ENCODE results near the gene SLC10A3.

The SLC10A3 gene

DNA sequence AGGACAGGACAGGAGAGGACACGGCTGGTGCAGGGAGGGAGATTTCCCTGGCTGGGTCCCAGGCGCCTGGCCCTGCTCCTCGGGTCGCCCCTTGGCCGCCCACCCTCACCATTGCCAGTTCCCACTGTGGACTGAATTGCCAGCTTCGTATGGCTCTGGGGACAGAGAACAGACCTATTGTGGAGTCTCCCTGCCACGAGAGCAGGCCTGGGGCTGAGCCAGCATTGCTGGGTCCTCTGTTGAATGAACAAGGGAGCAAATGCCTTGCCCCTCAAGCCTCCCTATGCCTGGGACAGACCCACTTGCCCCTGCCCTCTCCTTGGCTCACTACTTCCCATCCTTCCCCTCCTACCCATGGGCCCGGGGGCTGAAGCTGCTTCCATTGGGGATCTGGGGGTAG is 28.0 kb downstream of the SLC10A3 start:
- no peak for DNase-seq

DNA sequence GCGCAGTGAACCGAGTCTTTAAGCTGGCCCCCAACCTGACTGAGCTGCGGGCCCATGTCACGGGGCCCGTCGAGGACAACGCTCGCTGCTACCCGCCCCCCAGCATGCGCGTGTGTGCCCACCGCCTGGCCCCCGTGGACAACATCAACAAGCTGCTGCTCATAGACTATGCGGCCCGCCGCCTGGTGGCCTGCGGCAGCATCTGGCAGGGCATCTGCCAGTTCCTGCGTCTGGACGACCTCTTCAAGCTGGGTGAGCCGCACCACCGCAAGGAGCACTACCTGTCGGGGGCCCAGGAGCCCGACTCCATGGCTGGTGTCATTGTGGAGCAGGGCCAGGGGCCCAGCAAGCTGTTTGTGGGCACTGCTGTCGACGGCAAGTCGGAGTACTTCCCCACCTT is 30.1 kb downstream of the SLC10A3 start:
- no peak for DNase-seq

DNA sequence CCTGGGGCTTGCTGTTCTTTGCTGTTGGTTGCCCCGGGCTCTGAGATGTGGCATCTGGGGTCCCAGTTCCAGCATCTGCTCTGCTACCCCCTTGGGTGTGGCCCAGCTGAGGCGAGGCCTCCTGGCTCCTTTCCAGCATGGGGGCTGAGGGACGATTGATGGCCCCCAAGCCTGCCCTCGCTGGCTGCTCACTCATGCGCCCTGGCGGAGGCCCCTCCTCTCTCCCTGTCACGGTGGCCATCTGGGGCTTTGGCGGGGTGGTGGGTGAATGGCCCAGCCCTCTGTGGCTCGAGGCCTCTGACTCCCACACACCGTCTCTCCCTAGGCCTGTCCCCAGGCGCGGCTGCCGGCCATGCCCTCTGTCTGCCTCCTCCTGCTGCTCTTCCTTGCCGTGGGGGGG is 30.6 kb downstream of the SLC10A3 start:
- no peak for DNase-seq

DNA sequence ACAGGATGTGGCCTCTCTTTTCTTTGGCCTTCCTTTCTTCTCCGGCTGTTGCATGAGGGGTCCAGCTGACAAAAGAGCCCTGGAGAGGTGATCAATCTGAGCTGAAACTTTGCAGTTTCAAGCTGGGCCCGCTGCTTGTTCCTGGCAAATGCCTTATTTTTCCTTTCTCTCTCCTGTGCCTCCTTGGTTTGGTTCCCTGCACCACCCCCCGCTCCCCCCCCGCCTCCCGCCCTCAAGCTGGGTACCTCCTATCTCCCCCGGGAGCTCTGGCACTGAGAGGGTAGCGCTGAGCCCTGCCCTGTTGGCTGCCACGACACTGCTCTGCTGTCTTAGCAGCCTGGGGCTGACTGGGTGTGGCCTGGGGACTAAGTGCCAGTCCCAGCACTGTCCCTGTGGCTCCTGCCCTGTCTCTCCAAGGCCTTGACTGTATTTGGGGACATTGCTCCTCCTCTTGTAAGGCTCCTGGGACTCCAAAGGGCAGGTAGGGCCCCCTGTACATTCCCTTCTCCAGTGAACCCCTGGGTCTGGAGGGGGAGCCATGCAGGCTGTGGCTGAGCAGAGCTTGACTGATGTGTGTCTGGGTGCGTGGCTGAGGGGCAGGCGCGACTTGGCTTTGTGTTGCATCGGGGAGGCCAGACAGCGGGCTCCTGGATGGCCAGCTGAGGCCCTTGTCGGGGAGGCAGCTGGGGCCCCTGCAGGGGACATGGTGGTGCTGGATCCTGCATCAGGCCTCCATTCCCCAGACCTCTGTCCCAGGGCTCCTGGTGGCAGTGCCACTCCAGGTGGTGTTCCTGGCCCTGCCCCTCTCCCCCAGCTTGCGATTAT is 31.3 kb downstream of the SLC10A3 start:
- DNase-seq, result no peak

DNA sequence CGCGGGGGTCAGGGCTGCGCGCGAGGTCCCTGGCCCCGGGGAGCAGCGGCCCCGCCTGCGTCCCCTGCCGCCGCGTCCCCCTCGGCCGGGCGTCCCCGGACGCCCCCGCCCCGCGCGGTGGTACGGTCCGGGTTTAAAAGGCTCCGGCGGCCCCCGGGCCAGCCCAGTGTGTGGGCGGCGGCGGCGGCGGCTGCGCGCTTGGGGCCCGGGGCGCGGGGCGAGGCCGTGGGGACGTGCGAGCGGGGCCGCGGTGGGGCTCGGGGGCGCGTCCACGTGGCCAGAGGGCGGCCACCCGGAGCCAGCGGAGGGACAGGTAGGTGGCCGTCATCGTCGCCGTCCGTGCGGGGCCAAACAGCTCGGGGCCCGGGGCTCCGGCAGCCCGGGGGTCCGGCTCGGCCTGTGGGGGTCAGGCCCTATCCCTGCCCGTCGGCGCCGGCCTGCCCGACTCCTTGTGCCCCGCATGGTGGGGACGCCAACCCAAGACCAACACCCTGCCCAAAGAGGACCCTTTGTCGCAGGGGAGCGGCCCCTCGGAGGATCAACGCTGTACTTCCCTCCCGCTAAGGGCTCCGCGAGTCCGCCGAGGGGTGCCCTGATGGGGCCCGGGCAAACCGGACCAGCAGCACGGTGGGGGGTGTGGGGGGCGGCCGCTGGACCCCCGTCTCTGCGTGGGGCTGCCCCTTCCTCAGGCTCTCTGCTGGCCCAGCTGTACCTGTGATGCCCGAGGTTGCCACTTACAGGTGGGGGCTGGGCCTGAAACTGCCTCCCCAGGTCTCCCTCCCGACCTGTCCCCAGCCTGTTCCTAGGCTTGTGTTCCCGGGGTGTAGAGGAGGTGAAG is 32.1 kb downstream of the SLC10A3 start, which contains the start of gene PLXNA3:
Gene PLXNA3, plus strand, starts transcription at position 166 of the 838 bp plus-strand sequence. CDS start 1,903 bp downstream, outside the sequence.
- peak; percentile 66 to 68 for DNase-seq

DNA sequence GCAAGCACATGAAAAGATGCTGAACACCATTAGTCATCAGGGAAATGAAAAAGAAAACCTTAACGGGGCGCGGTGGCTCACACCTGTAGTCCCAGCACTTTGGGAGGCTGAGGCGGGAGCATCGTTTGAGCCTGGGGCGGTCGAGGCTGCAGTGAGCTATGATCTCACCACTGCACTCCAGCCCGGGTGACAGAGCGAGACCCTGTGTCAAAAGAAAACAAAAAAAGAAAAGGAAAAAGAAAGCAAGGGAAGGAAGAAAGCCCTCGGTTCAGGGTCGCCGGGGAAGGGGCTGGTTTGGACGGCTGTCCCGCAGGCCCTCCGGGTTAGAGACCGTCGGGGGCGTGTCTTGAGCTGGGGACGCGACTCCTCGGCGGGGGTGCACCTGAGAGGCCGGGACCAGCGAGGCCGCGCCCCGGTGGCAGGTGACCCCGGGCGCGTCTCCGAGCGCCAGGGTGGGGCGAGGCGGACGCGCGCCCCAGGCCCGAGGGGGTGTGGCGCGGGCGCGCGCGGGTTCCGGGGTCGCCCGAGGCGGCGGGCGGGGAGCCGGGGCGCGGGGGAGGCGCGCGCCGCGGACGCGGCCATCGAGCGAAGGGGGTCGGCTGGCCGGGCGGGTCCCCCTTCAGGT is 32.8 kb downstream of the SLC10A3 start:
- DNase-seq, result peak; percentile 42 to 55

DNA sequence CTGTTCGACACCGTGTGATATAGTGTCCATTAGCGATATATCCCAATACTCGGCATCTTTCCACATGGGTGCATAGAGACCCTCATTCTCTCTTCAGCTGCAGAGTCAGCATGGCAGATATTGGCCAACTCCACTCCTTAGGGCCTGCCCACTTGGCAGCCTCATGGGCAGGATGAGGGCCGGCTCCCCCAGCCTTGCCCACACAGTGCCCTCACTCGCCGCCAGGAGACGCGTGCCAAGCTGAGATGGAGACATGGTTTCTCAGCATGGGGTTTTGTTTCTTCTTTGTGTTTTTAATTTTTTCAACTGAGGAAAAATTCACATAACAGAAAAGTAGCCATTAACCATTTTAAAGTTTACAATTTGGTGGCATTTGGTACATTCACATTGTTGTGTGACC is 37.6 kb downstream of the SLC10A3 start:
- DNase-seq, result no peak

DNA sequence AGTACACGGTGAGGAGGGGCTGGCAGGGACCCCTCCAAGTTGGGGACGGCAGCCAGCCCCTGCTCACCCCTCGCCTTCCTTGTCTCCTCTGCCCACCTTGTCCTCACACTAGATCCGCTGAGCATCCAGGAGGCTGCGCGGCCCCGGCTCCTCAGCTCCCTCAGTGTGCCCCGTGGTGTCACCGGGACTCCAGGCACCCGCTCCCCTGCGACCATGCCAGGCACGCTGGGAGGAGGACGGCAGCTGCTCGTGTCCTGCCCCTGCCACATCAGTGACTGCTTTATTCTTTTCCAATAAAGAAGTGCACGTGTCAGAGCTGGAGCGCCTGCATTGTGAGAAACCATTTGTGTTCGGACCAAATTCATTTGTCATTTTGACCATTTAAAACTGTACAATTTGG is 40.1 kb downstream of the SLC10A3 start:
- DNase-seq, result no peak

DNA sequence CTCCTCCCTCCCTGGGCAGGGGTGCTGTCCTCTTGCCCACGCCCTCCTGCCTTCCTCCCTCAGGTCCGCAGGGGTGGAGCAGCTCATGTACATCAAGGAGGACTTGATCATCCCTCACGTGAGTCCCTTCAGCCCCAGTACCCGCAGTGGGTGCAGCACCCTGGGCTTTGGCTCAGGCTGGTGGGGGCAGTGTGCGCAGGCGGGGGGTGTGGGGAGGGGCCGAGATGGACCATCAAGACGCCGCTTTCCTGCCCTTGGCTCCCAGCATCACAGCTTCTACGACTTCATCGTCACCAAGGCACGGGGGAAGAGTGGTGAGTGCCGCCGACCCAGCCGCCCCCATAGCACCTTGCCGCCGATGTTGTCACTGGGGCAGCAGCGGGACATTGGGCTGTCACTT is 40.8 kb downstream of the SLC10A3 start:
- DNase-seq, result no peak

DNA sequence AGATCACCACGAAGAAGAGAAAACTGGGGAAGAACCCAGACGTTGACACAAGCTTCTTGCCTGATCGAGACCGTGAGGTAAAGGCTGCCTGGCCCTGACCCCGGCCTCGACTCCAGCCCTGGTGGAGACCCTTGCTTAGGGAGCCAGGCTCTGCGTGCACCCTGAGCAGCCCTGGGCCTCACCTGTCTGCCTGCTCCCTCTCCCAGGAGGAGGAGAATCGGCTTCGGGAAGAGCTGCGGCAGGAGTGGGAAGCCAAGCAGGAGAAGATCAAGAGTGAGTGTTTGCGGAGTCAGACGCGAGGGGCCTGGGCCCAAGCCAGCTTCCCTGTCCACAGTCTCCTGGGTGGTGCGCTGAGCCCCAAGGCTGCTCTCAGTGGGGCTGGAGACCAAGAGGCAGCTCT is 41.9 kb downstream of the SLC10A3 start:
- DNase-seq, result no peak

DNA sequence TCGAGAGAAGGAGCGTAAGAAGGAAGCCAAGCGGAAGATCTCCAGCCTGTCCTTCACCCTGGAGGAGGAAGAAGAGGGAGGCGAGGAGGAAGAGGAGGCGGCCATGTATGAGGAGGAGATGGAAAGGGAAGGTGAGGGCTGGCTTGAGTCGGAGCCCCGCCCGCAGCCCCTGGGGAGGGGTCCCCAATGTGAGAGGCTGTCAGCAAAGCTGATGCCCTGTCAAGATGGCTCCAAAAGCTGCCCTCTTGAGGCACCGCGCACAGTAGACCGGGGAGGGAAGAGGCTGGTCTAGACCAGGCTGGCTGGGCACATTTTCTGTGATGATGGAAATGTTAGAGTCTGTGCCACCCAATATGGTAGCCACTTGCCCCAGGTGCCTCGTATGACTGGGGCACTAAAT is 44.0 kb downstream of the SLC10A3 start:
- DNase-seq, result no peak

DNA sequence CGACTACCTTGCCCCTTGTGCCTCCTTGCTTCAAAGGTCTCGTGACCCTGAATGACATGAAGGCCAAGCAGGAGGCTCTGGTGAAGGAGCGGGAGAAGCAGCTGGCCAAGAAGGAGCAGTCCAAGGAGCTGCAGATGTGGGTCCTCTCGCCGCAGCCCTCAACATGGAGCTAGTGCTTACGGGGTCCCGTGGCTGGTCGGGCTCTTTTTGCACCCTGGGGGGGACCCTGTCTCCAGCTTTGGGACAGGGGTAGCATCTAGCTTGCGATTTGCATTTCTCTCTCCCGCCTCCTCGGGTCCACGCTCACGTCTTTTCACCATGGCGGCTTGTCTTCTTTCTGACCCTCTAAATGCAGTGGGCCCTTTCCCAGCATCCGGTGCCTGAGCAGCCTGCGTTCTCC is 44.7 kb downstream of the SLC10A3 start:
- DNase-seq, result no peak

DNA sequence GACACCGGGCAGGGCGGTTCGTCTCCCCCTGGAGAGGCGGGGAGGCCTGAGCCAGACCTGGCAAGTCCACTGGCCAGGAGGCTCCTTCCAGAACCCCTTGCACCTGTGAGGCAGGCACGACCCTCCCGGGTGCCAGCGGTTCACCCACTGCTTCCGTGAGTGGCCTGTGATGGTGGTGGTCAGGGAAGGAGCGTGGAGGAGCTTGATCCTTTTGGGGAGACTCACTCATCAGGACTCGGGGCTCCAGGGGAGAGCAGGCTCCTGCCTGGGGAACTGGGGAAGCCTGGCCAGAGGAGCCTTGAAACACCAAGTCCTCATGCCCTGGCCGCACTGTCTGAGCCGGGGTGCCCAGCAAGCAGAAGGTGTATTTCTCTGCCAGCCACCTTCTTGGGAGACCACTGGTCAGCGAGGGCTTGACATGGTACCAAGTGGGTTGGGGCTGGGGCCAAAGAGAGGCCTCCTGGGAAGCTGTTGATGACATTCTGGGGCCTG is 45.6 kb downstream of the SLC10A3 start:
- no peak for DNase-seq

DNA sequence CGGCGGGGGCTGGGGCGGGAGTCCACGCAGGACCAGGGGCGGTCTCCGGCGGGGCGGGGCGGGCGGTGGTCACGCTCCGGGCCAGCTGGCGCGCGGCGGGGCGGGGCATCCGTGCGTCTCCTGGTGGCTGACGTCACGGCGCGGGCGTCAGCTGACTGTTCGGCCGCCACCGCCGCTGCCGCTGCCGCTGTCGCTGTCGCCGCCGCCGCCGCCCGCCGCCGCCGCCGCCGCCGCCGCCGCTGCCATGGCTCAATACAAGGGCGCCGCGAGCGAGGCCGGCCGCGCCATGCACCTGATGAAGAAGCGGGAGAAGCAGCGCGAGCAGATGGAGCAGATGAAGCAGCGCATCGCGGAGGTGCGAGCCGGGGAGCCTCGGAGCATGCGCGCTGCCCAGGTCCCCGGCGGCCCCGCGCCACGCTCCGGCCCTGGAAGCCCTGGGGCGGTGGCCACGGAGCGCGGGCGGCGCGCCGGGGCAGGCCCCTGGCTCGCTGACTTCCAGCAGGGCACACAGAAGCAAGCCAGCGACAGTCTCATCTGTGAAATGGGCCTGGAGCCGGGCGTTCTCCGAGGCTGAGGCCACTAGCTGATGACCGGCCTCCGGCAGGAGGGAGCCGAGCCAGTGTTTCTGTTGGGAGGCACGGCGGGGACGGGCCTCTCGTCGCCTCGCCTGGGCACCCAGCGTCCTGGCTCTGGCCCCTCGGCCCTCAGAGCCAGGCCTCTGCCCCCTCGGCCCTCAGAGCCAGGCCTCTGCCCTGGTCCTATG is 46.3 kb downstream of the SLC10A3 start, which contains the start of gene FAM50A:
Gene FAM50A, plus strand, starts transcription at position 150 of the 763 bp plus-strand sequence. Its CDS starts 95 bp downstream, at position 245.
- peak; percentile 71 to 79 for DNase-seq

DNA sequence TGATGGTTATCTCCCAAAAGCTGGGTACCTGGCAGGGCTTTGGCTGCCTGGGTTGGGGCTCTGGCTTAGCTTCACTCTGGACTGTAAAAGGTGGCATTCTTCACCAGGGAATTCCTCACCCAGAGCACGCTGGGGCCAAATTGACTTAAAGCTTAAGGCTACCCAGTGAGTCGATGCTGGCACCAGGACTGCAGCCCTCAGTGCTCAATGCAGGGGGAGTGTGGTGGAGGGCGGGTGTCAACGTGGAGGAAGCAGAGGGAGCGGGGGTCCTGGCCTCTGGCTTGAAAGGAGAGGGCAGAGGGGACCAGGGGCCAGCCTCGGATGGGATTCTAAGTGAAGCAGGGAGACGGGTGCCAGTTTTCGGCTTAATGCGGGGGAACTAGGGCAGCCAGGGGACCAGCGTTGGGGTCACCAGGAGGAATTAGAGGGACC is 46.9 kb downstream of the SLC10A3 start:
- no peak for DNase-seq

DNA sequence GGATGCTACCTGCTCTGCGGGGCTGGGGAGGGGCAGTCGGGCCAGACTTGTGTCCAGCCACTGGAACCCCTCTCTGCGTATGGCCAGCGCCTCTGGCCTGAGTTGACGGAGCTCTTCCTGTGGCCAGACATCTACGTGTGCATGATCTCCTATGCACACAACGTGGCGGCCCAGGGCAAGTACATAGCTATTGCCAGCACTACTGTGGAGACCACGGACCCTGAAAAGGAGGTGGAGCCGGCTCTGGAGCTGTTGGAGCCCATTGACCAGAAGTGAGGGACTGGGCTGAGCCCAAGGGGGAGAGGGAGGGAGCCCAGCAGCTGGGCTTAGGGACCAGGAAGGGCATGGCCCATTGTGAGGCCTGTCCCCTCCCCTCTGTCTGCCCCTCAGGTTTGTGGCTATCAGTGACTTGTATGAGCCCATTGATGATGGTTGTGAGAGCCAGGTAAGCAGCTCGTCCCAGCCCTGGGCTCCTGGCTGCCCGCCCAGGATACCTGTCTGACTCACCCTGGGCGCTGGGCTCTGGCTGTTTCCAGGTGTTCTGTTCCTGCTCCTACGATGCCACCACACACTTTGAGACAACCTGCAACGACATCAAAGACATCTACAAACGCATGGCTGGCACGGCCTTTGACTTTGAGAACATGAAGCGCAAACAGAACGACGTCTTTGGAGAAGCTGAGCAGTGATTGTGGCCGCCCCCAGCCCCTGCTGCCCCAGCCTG is 48.3 kb downstream of the SLC10A3 start:
- no peak for DNase-seq

DNA sequence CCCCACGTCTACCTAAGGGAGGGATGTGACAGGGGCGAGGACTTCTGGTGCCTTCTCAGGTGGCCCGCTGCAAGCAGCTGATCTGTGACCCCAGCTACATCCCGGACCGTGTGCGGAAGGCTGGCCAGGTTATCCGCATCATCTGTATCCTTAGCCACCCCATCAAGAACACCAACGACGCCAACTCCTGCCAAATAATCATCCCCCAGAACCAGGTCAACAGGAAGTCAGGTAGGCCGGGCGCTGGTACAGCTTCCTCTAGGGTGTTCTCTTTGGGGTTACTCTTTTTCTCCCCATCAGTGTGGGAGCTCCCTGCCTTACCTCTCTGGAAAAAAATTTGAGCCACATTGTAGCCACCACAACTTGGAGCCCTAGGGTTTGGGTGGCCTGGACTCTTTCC is 48.9 kb downstream of the SLC10A3 start:
- no peak for DNase-seq

DNA sequence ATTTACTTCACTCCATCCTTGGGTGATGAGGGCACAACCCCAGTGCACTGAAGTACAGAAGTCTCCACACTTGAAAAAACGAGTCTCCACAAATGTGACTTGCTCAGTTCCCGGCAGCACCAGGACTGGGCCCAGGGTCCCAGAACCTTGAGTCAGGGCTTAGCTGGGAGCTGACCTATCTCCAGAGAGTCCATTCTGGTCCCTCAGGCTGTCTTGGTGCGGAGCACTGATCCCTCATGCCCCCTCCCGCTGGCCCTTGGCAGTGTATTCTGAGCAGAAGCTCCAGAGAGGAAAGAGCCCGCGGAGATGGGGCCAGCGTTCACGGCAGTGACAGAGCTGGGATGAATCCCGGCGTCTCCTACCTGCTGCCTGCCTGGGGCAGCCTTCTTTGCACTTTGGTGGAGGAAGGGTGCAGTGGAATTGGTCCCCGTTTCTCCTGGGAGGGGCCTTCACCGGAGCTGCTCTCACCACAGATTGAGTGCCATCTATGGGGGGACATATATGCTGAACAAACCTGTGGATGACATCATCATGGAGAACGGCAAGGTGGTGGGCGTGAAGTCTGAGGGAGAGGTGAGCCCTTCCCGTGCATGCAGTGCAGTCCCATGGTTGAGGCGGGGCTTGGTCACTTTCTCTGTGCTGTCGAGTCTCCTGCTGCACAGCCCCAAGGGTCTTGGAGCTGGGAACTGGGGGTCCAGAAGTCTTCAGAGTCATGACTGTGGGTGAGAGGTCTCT is 49.6 kb downstream of the SLC10A3 start:
- no peak for DNase-seq

DNA sequence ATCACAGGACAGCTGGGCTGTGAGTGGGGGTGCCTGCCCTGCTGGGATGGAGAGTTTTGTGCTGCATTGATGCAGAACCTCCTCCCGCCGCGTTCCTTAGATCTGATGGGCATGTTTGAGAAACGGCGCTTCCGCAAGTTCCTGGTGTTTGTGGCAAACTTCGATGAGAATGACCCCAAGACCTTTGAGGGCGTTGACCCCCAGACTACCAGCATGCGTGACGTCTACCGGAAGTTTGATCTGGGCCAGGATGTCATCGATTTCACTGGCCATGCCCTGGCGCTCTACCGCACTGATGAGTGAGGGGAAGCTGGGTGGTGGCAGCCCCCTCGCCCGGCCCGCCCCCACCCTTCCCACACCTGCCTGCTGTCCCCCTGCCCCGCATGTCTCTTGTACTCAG is 50.6 kb downstream of the SLC10A3 start:
- no peak for DNase-seq

DNA sequence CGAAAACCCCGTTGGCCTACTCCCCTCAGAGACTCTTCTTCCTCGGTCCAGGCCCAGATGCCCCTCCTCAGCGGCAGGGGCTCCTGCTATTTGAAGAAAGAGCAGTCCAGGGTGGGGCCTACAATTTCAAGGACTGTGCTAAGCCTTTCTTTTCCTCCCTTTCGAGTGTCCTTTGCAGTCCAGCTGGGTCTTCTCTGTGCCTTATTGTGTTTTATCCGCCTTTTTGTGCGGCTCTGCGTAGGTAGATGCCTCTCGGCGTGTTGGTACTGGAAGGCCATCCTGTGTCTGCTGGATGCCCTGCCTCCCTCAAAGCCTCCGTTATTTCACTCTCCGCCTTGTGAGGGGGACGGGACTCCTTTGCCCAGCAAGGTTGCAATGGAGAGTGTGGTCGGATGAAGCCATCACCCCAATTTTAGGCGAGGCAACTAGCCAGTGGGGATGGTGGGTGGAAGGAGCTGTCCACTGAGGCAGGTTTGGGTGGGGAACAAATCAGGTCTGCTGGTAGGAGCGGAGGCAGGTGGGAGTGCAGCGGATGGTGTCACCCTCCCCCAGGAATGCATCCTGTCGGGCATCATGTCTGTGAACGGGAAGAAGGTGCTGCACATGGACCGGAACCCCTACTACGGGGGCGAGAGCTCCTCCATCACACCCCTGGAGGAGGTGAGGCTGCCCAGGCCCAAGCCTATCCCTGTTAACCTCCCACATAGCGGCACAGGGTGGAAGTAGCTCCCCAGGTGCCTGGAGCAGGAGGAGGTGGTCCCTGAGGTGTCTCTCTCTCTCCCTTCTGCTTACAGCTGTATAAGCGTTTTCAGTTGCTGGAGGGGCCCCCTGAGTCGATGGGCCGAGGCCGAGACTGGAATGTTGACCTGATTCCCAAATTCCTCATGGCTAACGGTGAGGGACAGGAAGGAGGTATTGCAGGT is 52.2 kb downstream of the SLC10A3 start:
- DNase-seq, result no peak
